K562 (cell line): Measurements from ENCODE around the gene FBXO28. TPM values are rescaled to one million over a fixed set of nuclear protein-coding genes. Genes with fewer than 3 reads are reported as not detected.

Experiments used
- ATAC-seq: fragments of 200-7000 bp; cut with Tn5 transposase; 3 replicates; pipeline ENCODE4 v1.9.1; 2020; ENCODE audit warnings: moderate library complexity
- BruUV-seq: library from RNA; stranded (reverse); fragments of 400-500 nt; replicated peaks from 2 replicates; lab custom pipeline; 2021; lab: Mats Ljungman, UMichigan
- CTCF ChIA-PET: fragments of 300-600 bp; formaldehyde crosslinking; extraction: SDS; loops from one replicate; lab custom pipeline; 2021; ENCODE audit warnings: low intra/inter-chr PET ratio; lab: Yijun Ruan, JAX
- POLR2A ChIA-PET: fragments of 300-600, 350-650 bp; sonication (Branson Sonifier 250); formaldehyde crosslinking; extraction: SDS; loops from one replicate; lab custom pipeline; 2021; ENCODE audit warnings: antibody characterized with exemption, inconsistent platforms; lab: Yijun Ruan, JAX
- DNase-seq, 4 experiments: peaks; one replicate each; pipeline versions ENCODE4 v3.0.0 to v3.0.0-alpha.2; 2011 to 2018; ENCODE audit warnings: low spot score in 3 of 4, mixed read lengths in 3 of 4; ENCODE audit errors: extremely low read depth in 1 of 4
- FAIRE-seq: peaks from 2 replicates; lab custom pipeline; 2011; peaks lifted over from hg19 to GRCh38; lab: Jason Lieb, UNC
- H2AFZ ChIP-seq: 2 replicates; pipeline ENCODE4 v1.6.0; 2011; ENCODE audit warnings: low read depth, low read length, control low read depth, inconsistent platforms
- H3K27ac ChIP-seq: fragments of 200-600 bp; 3 replicates; pipeline ENCODE4 v1.8.0; 2011; ENCODE audit warnings: low read depth, mild to moderate bottlenecking, control low read depth, inconsistent platforms, low read length, moderate library complexity, mixed read lengths; ENCODE audit errors: extremely low read depth
- H3K27me3 ChIP-seq, 2 experiments: fragments of 300-600 bp in 1 of 2; 2 replicates in 1 of 2; 3 replicates in 1 of 2; pipeline versions ENCODE4 v1.6.0 to v1.8.0; 2011; ENCODE audit warnings: inconsistent platforms in 2 of 2, low read length in 2 of 2, mild to moderate bottlenecking in 1 of 2, mixed read lengths in 1 of 2, moderate library complexity in 1 of 2; ENCODE audit not compliant: control insufficient read depth in 2 of 2, insufficient read depth in 2 of 2
- H3K36me3 ChIP-seq: fragments of 300-600 bp; 3 replicates; pipeline ENCODE4 v1.8.0; 2011; ENCODE audit warnings: mild to moderate bottlenecking, low read length, inconsistent platforms; ENCODE audit not compliant: control insufficient read depth, insufficient read depth
- H3K4me1 ChIP-seq, 2 experiments: fragments of 200-600 bp in 1 of 2; replicated peaks in 1 of 2; 2 replicates in 1 of 2; 3 replicates in 1 of 2; pipeline versions ENCODE4 v1.5.1 to v1.8.0; 2011; ENCODE audit warnings: inconsistent platforms in 2 of 2, low read length in 2 of 2, mild to moderate bottlenecking in 1 of 2, mixed read lengths in 1 of 2, moderate library complexity in 1 of 2; ENCODE audit not compliant: control insufficient read depth in 2 of 2, insufficient read depth in 2 of 2
- H3K4me2 ChIP-seq: 2 replicates; pipeline ENCODE4 v1.6.1; 2011; ENCODE audit warnings: low read length, control low read depth, inconsistent platforms, mixed read lengths; ENCODE audit not compliant: insufficient read depth
- H3K4me3 ChIP-seq: fragments of 200-600 bp; sonication (generic), shearing (Covaris generic); 2 replicates; pipeline ENCODE4 v1.5.1; 2016; ENCODE audit warnings: control low read depth, inconsistent platforms
- H3K79me2 ChIP-seq: fragments of 200-600 bp; 3 replicates; pipeline ENCODE4 v1.8.0; 2011; ENCODE audit warnings: low read length, inconsistent platforms; ENCODE audit not compliant: control insufficient read depth, insufficient read depth
- H3K9ac ChIP-seq, 2 experiments: 2 replicates each; pipeline versions ENCODE4 v1.6.0 to v1.6.1; 2011; ENCODE audit warnings: low read depth in 2 of 2, low read length in 2 of 2, control low read depth in 1 of 2, inconsistent platforms in 1 of 2, mild to moderate bottlenecking in 1 of 2, mixed read lengths in 1 of 2; ENCODE audit not compliant: insufficient read depth in 1 of 2
- H3K9me1 ChIP-seq: one replicate; pipeline ENCODE4 v1.6.0; 2011; ENCODE audit warnings: inconsistent platforms, mild to moderate bottlenecking, low read length, moderate library complexity; ENCODE audit not compliant: control insufficient read depth, insufficient read depth
- H3K9me3 ChIP-seq: replicated peaks from 2 replicates; pipeline ENCODE4 v1.5.1; 2011; ENCODE audit warnings: low read depth, low read length, inconsistent platforms; ENCODE audit not compliant: control insufficient read depth, insufficient read depth
- H4K20me1 ChIP-seq: replicated peaks from 2 replicates; pipeline ENCODE4 v1.6.1; 2011; ENCODE audit warnings: low read length, inconsistent platforms, mixed read lengths; ENCODE audit not compliant: control insufficient read depth, insufficient read depth
- ATF7 ChIP-seq: fragments of 450-650 bp; IDR thresholded peaks from 2 replicates; pipeline ENCODE4 v1.7.1; 2014; ENCODE audit warnings: mild to moderate bottlenecking, moderate library complexity
- DDX20 ChIP-seq: fragments of 450-650 bp; IDR thresholded peaks from 2 replicates; pipeline ENCODE4 v1.6.1; 2016; ENCODE audit warnings: missing genetic modification characterization, low read depth, mild to moderate bottlenecking, missing compliant biosample characterization, moderate library complexity
- DMBX1 ChIP-seq: fragments of 250-450 bp; sonication (Bioruptor Pico); IDR thresholded peaks from 2 replicates; pipeline ENCODE4 v1.8.0; 2022; ENCODE audit warnings: inconsistent platforms, mild to moderate bottlenecking, moderate library complexity, borderline replicate concordance
- PHF20 ChIP-seq: fragments of 450-650 bp; IDR thresholded peaks from 2 replicates; pipeline ENCODE4 v1.6.1; 2018; ENCODE audit not compliant: partially characterized antibody
- POLR2G ChIP-seq: fragments of 200-400 bp; formaldehyde crosslinking; IDR thresholded peaks from 2 replicates; pipeline ENCODE4 v1.6.1; 2017; ENCODE audit warnings: low read depth, mild to moderate bottlenecking, antibody characterized with exemption, low read length, moderate library complexity
- RBBP5 ChIP-seq: fragments of 200-600 bp; sonication (generic); IDR thresholded peaks from 2 replicates; pipeline ENCODE4 v1.6.1; 2012; ENCODE audit warnings: borderline replicate concordance, mild to moderate bottlenecking, low read length, control low read depth, inconsistent platforms; ENCODE audit not compliant: insufficient read depth, poor library complexity, severe bottlenecking
- RHOXF2B ChIP-seq: fragments of 250-450 bp; sonication (Bioruptor Pico); conservative IDR thresholded peaks from 2 replicates; pipeline ENCODE4 v1.5.1; 2021
- TBL1XR1 ChIP-seq, 2 experiments: IDR thresholded peaks; 2 replicates each; pipeline ENCODE4 v1.6.1; 2012; ENCODE audit warnings: improper control_type of control experiment in 2 of 2, low read length in 2 of 2, mild to moderate bottlenecking in 1 of 2
- ZSCAN32 ChIP-seq: fragments of 450-650 bp; formaldehyde crosslinking; IDR thresholded peaks from 2 replicates; pipeline ENCODE4 v1.4.0; 2020; ENCODE audit warnings: mild to moderate bottlenecking, moderate library complexity
- WGBS: fragments of 100-300 bp; shearing (Covaris generic); methylation state at CpG from one replicate; pipeline ENCODE4 v1.1.6; 2016; ENCODE audit warnings: low coverage, mixed read lengths; ENCODE audit not compliant: insufficient coverage; ENCODE audit errors: missing lambda C conversion rate; 5-methylcytosine and 5-hydroxymethylcytosine counted together
- in situ Hi-C: fragments of 300-500 bp; cut with MboI; formaldehyde crosslinking; loops from 4 replicates; pipeline ENCODE4 v1.15.0; 2018; ENCODE audit warnings: inconsistent platforms, mixed read lengths
- intact Hi-C: fragments of 100-400 bp; cut with micrococcal nuclease; formaldehyde crosslinking; loops from 2 replicates; pipeline ENCODE4 v1.14.2; 2022
- polyA plus RNA-seq, 8 experiments: library from polyadenylated mRNA; depleted of rRNA in 4 of 8; stranded (reverse) in 5 of 8; unstranded in 3 of 8; fragments of >200 nt; fragmentation: Nextera tagmentation in 2 of 8; fragmentation: Illumina TruSeq in 1 of 8; extraction: Ambion mirVana in 2 of 8; extraction: Trizol in 1 of 8; gene quantifications; 2 replicates each; pipeline versions ENCODE4 v1.2.1 to v1.2.3, GENCODE V29; 2011 to 2014; ENCODE audit warnings: inconsistent platforms in 1 of 8, missing spikeins in 1 of 8
- total RNA-seq, 7 experiments: library from RNA; depleted of rRNA in 6 of 7; stranded (reverse); fragments of >200 nt in 6 of 7; fragmentation: Illumina TruSeq in 2 of 7; extraction: Trizol in 2 of 7; gene quantifications; 2 replicates each; pipeline versions ENCODE4 v1.2.1 to v1.2.3, GENCODE V29; 2011 to 2021; ENCODE audit warnings: low replicate concordance in 1 of 7
- TF ChIP-seq, protein P1 (sequence below): IDR thresholded peaks from 2 replicates; pipeline ENCODE4 v1.6.1; 2011; ENCODE audit not compliant: insufficient read length; ENCODE audit errors: extremely low read depth
- TF ChIP-seq, protein P2 (sequence below): sonication (generic); formaldehyde crosslinking; IDR thresholded peaks from 2 replicates; pipeline ENCODE4 v1.8.1; 2023; ENCODE audit warnings: mild to moderate bottlenecking, missing genetic modification reagents
- TF ChIP-seq, protein P3 (sequence below), 3 experiments: fragments of 200-800 bp in 1 of 3; sonication (Bioruptor generic) in 1 of 3; sonication (generic) in 1 of 3; formaldehyde crosslinking in 1 of 3; IDR thresholded peaks; 2 replicates each; pipeline versions ENCODE4 v1.6.1 to v1.8.0; 2016 to 2022; ENCODE audit warnings: mild to moderate bottlenecking in 2 of 3, missing compliant biosample characterization in 2 of 3, missing genetic modification characterization in 2 of 3, missing genetic modification reagents in 1 of 3

Gene FBXO28
- total and polyA plus RNA-seq, 9 of the 15 experiments (the other 6 are each of a cell fraction or from before 2014, with no cell fraction given), result 4.1 to 34.8 (median 25.3) TPM

DNA sequence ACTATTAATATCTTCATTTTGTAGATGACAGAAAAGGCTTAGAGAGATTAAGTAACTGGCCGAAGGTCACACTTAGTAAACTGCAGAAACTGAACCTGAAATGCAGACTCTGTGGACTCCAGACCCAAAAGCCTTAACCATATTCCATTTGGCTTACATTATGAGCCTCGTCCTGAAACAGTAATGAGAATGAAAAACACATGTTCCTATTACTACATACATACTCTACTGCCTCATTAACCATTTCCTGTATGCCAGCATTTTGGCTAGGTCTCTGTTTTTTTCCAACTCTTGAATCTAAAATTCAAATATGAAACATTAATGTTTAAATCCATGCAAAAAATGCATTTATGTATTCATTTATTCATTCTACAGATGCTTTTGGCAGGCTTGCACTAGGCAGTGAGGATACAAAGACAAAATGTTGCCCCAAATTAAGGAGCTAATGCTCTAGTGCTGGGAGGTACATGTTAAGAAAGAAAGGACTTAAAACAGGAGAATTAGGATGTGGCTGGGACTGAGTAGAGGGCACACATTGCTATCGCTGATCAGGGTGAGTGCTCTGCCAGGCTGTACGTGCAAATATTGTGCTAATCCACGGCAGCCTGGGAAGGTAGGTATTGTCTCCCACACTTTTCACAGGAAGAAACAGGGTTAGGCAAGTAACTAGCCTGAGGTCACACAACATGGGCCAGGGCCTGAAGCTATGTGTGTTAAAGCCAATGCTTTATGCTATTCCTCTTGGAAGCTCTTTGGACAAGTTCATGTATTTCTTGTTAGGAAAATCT lies 83.1 kb downstream of the FBXO28 start:
- H3K36me3 ChIP-seq, result peaks cover 20% of the 10 kb centered on the region
- FAIRE-seq, result no peak

More for the DNA sequence above, 83.1 kb downstream of the FBXO28 start:
- ATAC-seq (no peak), DNase-seq (no peak)
- H3K4me3 ChIP-seq, result no peak overlapping the region
- no peaks in the 10 kb centered on the region for H3K27me3 ChIP-seq
- 76% methylated on average over 5 of the region's 5 CpGs for WGBS
- H4K20me1 ChIP-seq, result no peaks in the 10 kb centered on the region
- no peak overlapping the region for H3K4me2 ChIP-seq
- CTCF ChIA-PET, result no interaction called here
- intact Hi-C loops, result no loop called here
- H3K9me3 ChIP-seq, result no peaks in the 10 kb centered on the region
- H3K9me1 ChIP-seq, result no peaks in the 10 kb centered on the region
- BruUV-seq, result no TSS peak
- H2AFZ ChIP-seq, result no peak overlapping the region
- no peak overlapping the region for H3K27ac ChIP-seq
- POLR2A ChIA-PET, result interaction anchor here (1.0 to 1.6 kb wide), 3 partner anchors 10 to 13 kb away, joined by 3 to 5 read pairs (median 4); no protein-coding TSS in a partner anchor
- no peak overlapping the region for H3K9ac ChIP-seq
- no peaks in the 10 kb centered on the region for H3K79me2 ChIP-seq
- H3K4me1 ChIP-seq, result no peaks in the 10 kb centered on the region; a peak in 1 of 5 replicates
- TF ChIP-seq, protein P1, sequence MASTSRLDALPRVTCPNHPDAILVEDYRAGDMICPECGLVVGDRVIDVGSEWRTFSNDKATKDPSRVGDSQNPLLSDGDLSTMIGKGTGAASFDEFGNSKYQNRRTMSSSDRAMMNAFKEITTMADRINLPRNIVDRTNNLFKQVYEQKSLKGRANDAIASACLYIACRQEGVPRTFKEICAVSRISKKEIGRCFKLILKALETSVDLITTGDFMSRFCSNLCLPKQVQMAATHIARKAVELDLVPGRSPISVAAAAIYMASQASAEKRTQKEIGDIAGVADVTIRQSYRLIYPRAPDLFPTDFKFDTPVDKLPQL, result no peak
- TF ChIP-seq DDX20 (tag), result no peak
- no peak for TF ChIP-seq POLR2G
- no peak for TF ChIP-seq RHOXF2B (CRISPR knock-in tag)
- TF ChIP-seq RBBP5, result no peak
- no peak for TF ChIP-seq TBL1XR1 (IDR thresholded peaks at IDR 0.05; ENCODE audit: low read length in 2 of 2)
- no peak for TF ChIP-seq ZSCAN32
- no peak for TF ChIP-seq PHF20
- TF ChIP-seq, protein P2, sequence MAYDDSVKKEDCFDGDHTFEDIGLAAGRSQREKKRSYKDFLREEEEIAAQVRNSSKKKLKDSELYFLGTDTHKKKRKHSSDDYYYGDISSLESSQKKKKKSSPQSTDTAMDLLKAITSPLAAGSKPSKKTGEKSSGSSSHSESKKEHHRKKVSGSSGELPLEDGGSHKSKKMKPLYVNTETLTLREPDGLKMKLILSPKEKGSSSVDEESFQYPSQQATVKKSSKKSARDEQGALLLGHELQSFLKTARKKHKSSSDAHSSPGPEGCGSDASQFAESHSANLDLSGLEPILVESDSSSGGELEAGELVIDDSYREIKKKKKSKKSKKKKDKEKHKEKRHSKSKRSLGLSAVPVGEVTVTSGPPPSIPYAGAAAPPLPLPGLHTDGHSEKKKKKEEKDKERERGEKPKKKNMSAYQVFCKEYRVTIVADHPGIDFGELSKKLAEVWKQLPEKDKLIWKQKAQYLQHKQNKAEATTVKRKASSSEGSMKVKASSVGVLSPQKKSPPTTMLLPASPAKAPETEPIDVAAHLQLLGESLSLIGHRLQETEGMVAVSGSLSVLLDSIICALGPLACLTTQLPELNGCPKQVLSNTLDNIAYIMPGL, result no peak
- no peak for TF ChIP-seq DMBX1
- no peak for TF ChIP-seq ATF7
- TF ChIP-seq, protein P3, sequence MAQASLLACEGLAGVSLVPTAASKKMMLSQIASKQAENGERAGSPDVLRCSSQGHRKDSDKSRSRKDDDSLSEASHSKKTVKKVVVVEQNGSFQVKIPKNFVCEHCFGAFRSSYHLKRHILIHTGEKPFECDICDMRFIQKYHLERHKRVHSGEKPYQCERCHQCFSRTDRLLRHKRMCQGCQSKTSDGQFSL (CRISPR knock-in tag; IDR thresholded peaks at IDR 0.05), result no peak
- TF ChIP-seq, protein P3 (tag; IDR thresholded peaks at IDR 0.05), result no peak
- TF ChIP-seq, all 486 proteins: peak for 0
- in situ Hi-C loops, result no loop called here
